Mucosa of descending colon (tissue), 3 donors: ENCODE data around the gene XYLT2. TPM values are rescaled to one million over a fixed set of nuclear protein-coding genes. Genes with fewer than 3 reads are reported as not detected.
A peak's percentile ranks its signal among the peaks of the same experiment; 100 is the strongest.

Experiments used
- ATAC-seq: fragments of 200-7000 bp; cut with Tn5 transposase; one replicate; pipeline ENCODE4 v1.9.1; 2020; ENCODE audit warnings: mild to moderate bottlenecking, moderate library complexity
- DNase-seq, 3 donors: peaks; one replicate each; pipeline ENCODE4 v3.0.0-alpha.2; 2020
- H3K36me3 ChIP-seq: fragments of 200-600 bp; one replicate; pipeline ENCODE4 v1.8.0; 2021; ENCODE audit warnings: low read depth, mild to moderate bottlenecking
- H3K4me1 ChIP-seq: fragments of 200-600 bp; one replicate; pipeline ENCODE4 v1.8.0; 2021; ENCODE audit warnings: low read depth, mild to moderate bottlenecking
- H3K4me3 ChIP-seq: fragments of 200-600 bp; one replicate; pipeline ENCODE4 v1.8.0; 2021; ENCODE audit warnings: mild to moderate bottlenecking
- H3K9me3 ChIP-seq: fragments of 200-600 bp; one replicate; pipeline ENCODE4 v1.8.0; 2021; ENCODE audit warnings: mild to moderate bottlenecking
- CTCF ChIP-seq: fragments of 200-600 bp; IDR thresholded peaks from one replicate; pipeline ENCODE4 v1.8.0; 2022; ENCODE audit warnings: antibody characterized with exemption, mild to moderate bottlenecking
- intact Hi-C, 2 donors: fragments of 100-400 bp; cut with DNase I in 1 of 2; cut with micrococcal nuclease in 1 of 2; formaldehyde crosslinking; loops; one replicate each; pipeline versions ENCODE4 v1.11.0 to v1.11.1; 2022; cut with DNase I, micrococcal nuclease
- total RNA-seq, 3 donors: library from RNA; stranded (reverse); fragmentation: NEBNext Ultra II Directional in 2 of 3; extraction: Animal tissue kit (Norgen Biotek cat#: 25700) in 2 of 3; gene quantifications; one replicate each; pipeline versions ENCODE4 v1.2.1 to v1.2.4, GENCODE V29; 2021 to 2023
- donor health status: DM: no; HTN: no; CAD: no; lungs with moderate emphysema.
- donor health status: DM: no; HTN: no; CAD: no.
- donor health status: DM: no; HTN: yes; CAD: no.

The XYLT2 gene
- total RNA-seq, 3 donors from 2014 or later: 14.7 to 20.0 (median 18.4) TPM

DNA sequence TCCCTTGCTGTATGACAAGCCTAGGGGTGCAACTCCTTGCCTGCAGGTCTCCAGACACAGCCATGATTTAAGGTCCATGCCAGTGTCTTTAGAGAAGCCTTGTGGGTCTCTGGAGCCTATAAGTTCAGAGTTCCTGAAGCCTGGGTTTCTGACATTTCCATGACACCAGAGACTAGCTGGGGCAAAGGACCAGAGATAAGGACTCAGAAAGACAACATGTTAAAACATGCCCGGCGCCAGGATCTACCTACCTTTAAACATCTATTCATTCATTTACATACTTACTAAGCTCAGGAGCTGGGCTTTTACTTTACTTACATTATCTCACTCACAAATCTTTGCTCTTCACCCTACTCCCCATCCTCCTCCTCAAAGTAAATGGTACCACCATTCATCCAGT is 25.6 kb downstream of the XYLT2 start:
- Histone ChIP-seq H3K36me3 (peaks cover 4% of the 10 kb centered on the region), H3K4me1 (peaks cover 14% of the 10 kb centered on the region), H3K4me3 (no peak overlapping the region), H3K9me3 (no peaks in the 10 kb centered on the region)
- TF ChIP-seq CTCF: no peak
- ATAC-seq (no peak), DNase-seq (no peak)
- intact Hi-C loops: no loop called here

GRCh38 chr17:50372222-50372757 is 26.4 kb downstream of the XYLT2 start:
- Histone ChIP-seq H3K4me1 (peaks cover 16% of the 10 kb centered on the region), H3K36me3 (peaks cover 4% of the 10 kb centered on the region), H3K4me3 (peak overlapping the region; percentile 48), H3K9me3 (no peaks in the 10 kb centered on the region)
- DNase-seq (no peak), ATAC-seq (no peak)
- intact Hi-C loops: no loop called here
- no peak for TF ChIP-seq CTCF

DNA sequence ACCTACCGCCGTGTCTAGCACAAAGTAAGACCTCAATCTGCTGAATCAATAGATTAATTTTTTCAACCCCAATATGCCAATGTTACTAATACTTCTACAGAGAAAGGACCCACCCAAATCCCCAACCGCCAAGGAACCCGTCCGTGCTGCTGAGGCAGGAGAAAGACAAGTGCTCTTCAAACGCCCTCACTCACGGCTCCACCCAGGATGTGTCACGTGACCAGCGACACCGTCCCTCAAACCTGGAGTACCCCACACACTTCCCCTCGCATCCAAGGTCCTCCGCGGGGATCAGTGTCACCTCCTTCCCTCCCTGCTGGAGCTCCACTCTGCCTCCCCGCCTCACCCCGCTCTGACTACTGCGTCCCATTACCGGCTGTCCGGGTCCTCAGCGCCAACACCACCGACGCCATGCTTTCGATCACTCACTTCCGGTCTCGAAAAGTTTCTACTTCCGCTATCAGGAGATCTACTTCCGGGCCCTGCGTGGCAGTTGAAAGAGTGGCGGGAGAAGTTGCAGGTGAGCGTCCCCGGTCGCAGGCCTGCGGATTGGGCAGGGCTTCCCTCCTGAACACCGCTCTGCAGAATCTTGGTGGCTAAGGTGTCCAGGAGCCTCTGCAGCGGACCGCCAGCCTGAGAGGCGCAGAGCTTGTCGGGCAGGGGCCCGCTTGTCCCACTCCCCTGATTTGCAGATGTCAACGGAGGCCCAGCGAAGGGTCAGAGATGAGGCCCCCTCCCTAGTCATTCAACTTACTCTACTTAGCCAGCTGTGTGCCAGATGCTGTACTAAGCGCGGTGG is 27.0 kb downstream of the XYLT2 start, which contains the start of the genes EME1 and MRPL27:
EME1 (plus strand) TSS at position 472 of the 799 bp plus-strand sequence. CDS start 1,980 bp downstream, outside the sequence.
MRPL27 (minus strand) TSS at position 427 of the 799 bp plus-strand sequence; CDS start at position 413, 14 bp downstream.
- intact Hi-C loops: no loop called here
- TF ChIP-seq CTCF: no peak
- Histone ChIP-seq H3K4me3 (peak within 1 kb of the TSS; percentile 48), H3K4me1 (peaks cover 16% of the 10 kb centered on the region), H3K9me3 (no peaks in the 10 kb centered on the region), H3K36me3 (peaks cover 4% of the 10 kb centered on the region)
- ATAC-seq: peak; percentile 93
- peak; percentile 88 to 93 (median 92) for DNase-seq

GRCh38 chr17:50373705-50374104 is 27.8 kb downstream of the XYLT2 start:
- H3K4me3 ChIP-seq: no peak overlapping the region

More at GRCh38 chr17:50373705-50374104, 27.8 kb downstream of the XYLT2 start:
- Histone ChIP-seq H3K4me1 (peaks cover 16% of the 10 kb centered on the region), H3K9me3 (no peaks in the 10 kb centered on the region), H3K36me3 (peaks cover 4% of the 10 kb centered on the region)
- ATAC-seq (no peak), DNase-seq (no peak)
- intact Hi-C loops: no loop called here
- no peak for TF ChIP-seq CTCF
